HepG2 (cell line): ENCODE data around the gene BCAS3. TPM values are rescaled to one million over a fixed set of nuclear protein-coding genes. Genes with fewer than 3 reads are reported as not detected.

Experiments
- BATF2 ChIP-seq: sonication (generic); formaldehyde crosslinking; IDR thresholded peaks from 2 replicates; pipeline ENCODE4 v1.8.0; 2022; ENCODE audit warnings: mild to moderate bottlenecking, missing genetic modification reagents, moderate library complexity
- CBX1 ChIP-seq: IDR thresholded peaks from one replicate; pipeline ENCODE4 v1.6.1; 2016; ENCODE audit warnings: antibody characterized with exemption, low read depth
- CREM ChIP-seq, 2 experiments: sonication (generic) in 1 of 2; formaldehyde crosslinking in 1 of 2; IDR thresholded peaks; 2 replicates each; pipeline versions ENCODE4 v1.4.0 to v1.6.1; 2016 to 2020; ENCODE audit warnings: antibody characterized with exemption in 1 of 2, mild to moderate bottlenecking in 1 of 2, missing genetic modification reagents in 1 of 2
- ELF3 ChIP-seq: IDR thresholded peaks from 2 replicates; pipeline ENCODE4 v1.6.1; 2016; ENCODE audit warnings: missing genetic modification reagents, missing compliant biosample characterization
- IRX3 ChIP-seq: sonication (generic); formaldehyde crosslinking; IDR thresholded peaks from 2 replicates; pipeline ENCODE4 v1.8.1; 2023; ENCODE audit warnings: mild to moderate bottlenecking, low read depth, missing genetic modification reagents, borderline replicate concordance
- KAT2B ChIP-seq: fragments of 150-350 bp; IDR thresholded peaks from 2 replicates; pipeline ENCODE4 v1.6.1; 2014; ENCODE audit warnings: low read depth, low read length, borderline replicate concordance
- KLF16 ChIP-seq, 2 experiments: sonication (generic) in 1 of 2; formaldehyde crosslinking in 1 of 2; IDR thresholded peaks; 2 replicates each; pipeline versions ENCODE4 v1.6.1 to v1.8.0; 2016 to 2023; ENCODE audit warnings: missing genetic modification reagents in 2 of 2, missing compliant biosample characterization in 1 of 2
- MNT ChIP-seq: fragments of 450-650 bp; IDR thresholded peaks from 2 replicates; pipeline ENCODE4 v1.6.1; 2016
- NPAS2 ChIP-seq: sonication (generic); formaldehyde crosslinking; IDR thresholded peaks from 2 replicates; pipeline ENCODE4 v1.8.0; 2022; ENCODE audit warnings: mild to moderate bottlenecking, missing genetic modification reagents, borderline replicate concordance
- U2AF1 ChIP-seq: fragments of 200-400 bp; formaldehyde crosslinking; optimal IDR thresholded peaks from 2 replicates; pipeline ENCODE3; 2017; ENCODE audit warnings: mild to moderate bottlenecking, low read depth, low read length
- XRCC5 ChIP-seq: fragments of 200-400 bp; formaldehyde crosslinking; optimal IDR thresholded peaks from 2 replicates; pipeline ENCODE3; 2017; ENCODE audit warnings: mild to moderate bottlenecking, low read length
- ZFP37 ChIP-seq: sonication (generic); formaldehyde crosslinking; IDR thresholded peaks from 2 replicates; pipeline ENCODE4 v1.4.0; 2020; ENCODE audit warnings: missing genetic modification reagents, borderline replicate concordance
- ZNF260 ChIP-seq: sonication (generic); formaldehyde crosslinking; IDR thresholded peaks from 2 replicates; pipeline ENCODE4 v1.4.0; 2020; ENCODE audit warnings: missing genetic modification reagents, low read depth, mild to moderate bottlenecking, borderline replicate concordance
- ZNF280B ChIP-seq: sonication (generic); formaldehyde crosslinking; IDR thresholded peaks from 2 replicates; pipeline ENCODE4 v1.5.0; 2020; ENCODE audit warnings: missing genetic modification reagents, mild to moderate bottlenecking, borderline replicate concordance
- ZNF326 ChIP-seq: sonication (generic); formaldehyde crosslinking; IDR thresholded peaks from 2 replicates; pipeline ENCODE4 v1.4.0; 2020; ENCODE audit warnings: missing genetic modification reagents, borderline replicate concordance
- ZNF496 ChIP-seq: sonication (generic); formaldehyde crosslinking; IDR thresholded peaks from 2 replicates; pipeline ENCODE4 v1.8.1; 2023; ENCODE audit warnings: mild to moderate bottlenecking, moderate library complexity, missing genetic modification reagents; ENCODE audit not compliant: insufficient replicate concordance
- ZNF550 ChIP-seq: sonication (generic); formaldehyde crosslinking; IDR thresholded peaks from 2 replicates; pipeline ENCODE4 v1.4.0; 2020; ENCODE audit warnings: mild to moderate bottlenecking, missing genetic modification reagents, borderline replicate concordance
- ZNF607 ChIP-seq: sonication (generic); formaldehyde crosslinking; IDR thresholded peaks from 2 replicates; pipeline ENCODE4 v1.5.1; 2020; ENCODE audit warnings: missing genetic modification reagents, mild to moderate bottlenecking, borderline replicate concordance
- polyA plus RNA-seq, 8 experiments: library from polyadenylated mRNA; depleted of rRNA in 3 of 8; stranded (reverse) in 7 of 8; unstranded in 1 of 8; fragments of >200 nt; fragmentation: Illumina TruSeq in 4 of 8; extraction: Trizol in 4 of 8; gene quantifications; 2 replicates each; pipeline versions ENCODE4 v1.2.1 to v1.2.3, GENCODE V29; 2011 to 2016; ENCODE audit warnings: low read depth in 4 of 8, missing spikeins in 1 of 8, mixed read lengths in 1 of 8; ENCODE audit not compliant: insufficient read depth in 1 of 8
- total RNA-seq, 5 experiments: library from RNA; depleted of rRNA; stranded (reverse); fragments of >200 nt; fragmentation: Illumina TruSeq; extraction: Trizol; gene quantifications; 2 replicates each; pipeline ENCODE4 v1.2.3, GENCODE V29; 2016; ENCODE audit warnings: low read depth in 1 of 5
- TF ChIP-seq, protein P1 (sequence below): sonication (generic); formaldehyde crosslinking; IDR thresholded peaks from 2 replicates; pipeline ENCODE4 v1.4.0; 2020; ENCODE audit warnings: missing genetic modification reagents
- TF ChIP-seq, protein P2 (sequence below): sonication (generic); formaldehyde crosslinking; IDR thresholded peaks from 2 replicates; pipeline ENCODE4 v1.4.0; 2020; ENCODE audit warnings: missing genetic modification reagents

BCAS3 gene
- total and polyA plus RNA-seq, 2 of the 13 experiments (the other 11 are each of a cell fraction or from before 2014, with no cell fraction given): 10.7 to 11.2 TPM

DNA sequence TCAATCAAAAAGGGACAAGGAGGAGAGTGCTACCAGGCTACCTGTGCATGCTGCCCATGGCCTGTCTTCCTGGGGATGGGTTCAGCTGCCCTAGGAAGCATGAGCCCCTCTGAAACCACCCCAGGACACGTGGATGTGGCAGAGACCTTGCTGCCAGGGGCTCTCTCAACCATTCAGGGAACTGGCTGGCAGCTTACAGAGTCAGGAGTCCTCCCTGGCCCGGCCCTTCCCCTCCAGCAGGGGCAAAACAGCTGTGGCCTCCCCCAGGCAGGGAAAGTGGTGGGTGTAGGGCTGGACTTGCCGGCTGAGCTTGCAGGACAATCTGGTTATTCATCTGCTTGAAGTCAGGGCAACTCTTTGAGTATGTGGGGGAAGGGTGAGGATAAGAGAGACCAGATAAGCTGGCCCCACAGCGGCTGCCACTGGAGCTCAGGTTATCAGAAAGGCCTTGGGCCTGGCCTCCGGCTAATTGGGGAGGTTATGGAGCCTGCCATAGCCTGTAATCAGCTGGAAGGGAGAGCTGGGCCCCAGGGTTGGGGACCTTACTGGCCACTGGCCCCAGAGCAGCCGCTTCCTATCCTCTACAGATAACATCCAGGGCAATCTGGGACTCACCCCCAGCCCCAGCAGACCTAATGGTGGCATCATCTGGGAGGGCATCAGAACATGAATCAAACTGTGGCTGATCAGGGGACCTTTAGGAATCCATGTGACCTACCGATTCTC is 716.4 kb downstream of the BCAS3 start (continued):
- TF ChIP-seq XRCC5 (peak; percentile 97), KLF16 (CRISPR knock-in tag; IDR thresholded peaks at IDR 0.05) (peak; percentile 21 to 47; a peak in 1 of 4 replicates), ZNF280B (peak; percentile 78), ZNF607 (CRISPR knock-in tag) (no peak), ZNF550 (CRISPR knock-in tag) (no peak), IRX3 (CRISPR knock-in tag) (no peak; the same call in 1 of the 2 replicates), KAT2B (no peak), ZNF260 (CRISPR knock-in tag) (no peak), BATF2 (CRISPR knock-in tag) (no peak), MNT (no peak), ELF3 (CRISPR knock-in tag) (peak; percentile 41; the same call in 1 of the 2 replicates), CREM (IDR thresholded peaks at IDR 0.05) (peak; percentile 58; the same call in 1 of the 2 replicates), CREM (CRISPR knock-in tag; IDR thresholded peaks at IDR 0.05) (no peak), NPAS2 (CRISPR knock-in tag) (no peak), ZNF496 (CRISPR knock-in tag) (no peak), U2AF1 (peak; percentile 90), ZNF326 (CRISPR knock-in tag) (no peak), CBX1 (no peak), ZFP37 (CRISPR knock-in tag) (no peak)
- TF ChIP-seq, protein P1, sequence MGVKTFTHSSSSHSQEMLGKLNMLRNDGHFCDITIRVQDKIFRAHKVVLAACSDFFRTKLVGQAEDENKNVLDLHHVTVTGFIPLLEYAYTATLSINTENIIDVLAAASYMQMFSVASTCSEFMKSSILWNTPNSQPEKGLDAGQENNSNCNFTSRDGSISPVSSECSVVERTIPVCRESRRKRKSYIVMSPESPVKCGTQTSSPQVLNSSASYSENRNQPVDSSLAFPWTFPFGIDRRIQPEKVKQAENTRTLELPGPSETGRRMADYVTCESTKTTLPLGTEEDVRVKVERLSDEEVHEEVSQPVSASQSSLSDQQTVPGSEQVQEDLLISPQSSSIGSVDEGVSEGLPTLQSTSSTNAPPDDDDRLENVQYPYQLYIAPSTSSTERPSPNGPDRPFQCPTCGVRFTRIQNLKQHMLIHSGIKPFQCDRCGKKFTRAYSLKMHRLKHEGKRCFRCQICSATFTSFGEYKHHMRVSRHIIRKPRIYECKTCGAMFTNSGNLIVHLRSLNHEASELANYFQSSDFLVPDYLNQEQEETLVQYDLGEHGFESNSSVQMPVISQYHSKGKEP (CRISPR knock-in tag): no peak
- TF ChIP-seq, protein P2, sequence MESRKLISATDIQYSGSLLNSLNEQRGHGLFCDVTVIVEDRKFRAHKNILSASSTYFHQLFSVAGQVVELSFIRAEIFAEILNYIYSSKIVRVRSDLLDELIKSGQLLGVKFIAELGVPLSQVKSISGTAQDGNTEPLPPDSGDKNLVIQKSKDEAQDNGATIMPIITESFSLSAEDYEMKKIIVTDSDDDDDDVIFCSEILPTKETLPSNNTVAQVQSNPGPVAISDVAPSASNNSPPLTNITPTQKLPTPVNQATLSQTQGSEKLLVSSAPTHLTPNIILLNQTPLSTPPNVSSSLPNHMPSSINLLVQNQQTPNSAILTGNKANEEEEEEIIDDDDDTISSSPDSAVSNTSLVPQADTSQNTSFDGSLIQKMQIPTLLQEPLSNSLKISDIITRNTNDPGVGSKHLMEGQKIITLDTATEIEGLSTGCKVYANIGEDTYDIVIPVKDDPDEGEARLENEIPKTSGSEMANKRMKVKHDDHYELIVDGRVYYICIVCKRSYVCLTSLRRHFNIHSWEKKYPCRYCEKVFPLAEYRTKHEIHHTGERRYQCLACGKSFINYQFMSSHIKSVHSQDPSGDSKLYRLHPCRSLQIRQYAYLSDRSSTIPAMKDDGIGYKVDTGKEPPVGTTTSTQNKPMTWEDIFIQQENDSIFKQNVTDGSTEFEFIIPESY (CRISPR knock-in tag): peak; percentile 53; the same call in 1 of the 2 replicates
